ENCODE results near the gene USE1.

USE1 gene

DNA sequence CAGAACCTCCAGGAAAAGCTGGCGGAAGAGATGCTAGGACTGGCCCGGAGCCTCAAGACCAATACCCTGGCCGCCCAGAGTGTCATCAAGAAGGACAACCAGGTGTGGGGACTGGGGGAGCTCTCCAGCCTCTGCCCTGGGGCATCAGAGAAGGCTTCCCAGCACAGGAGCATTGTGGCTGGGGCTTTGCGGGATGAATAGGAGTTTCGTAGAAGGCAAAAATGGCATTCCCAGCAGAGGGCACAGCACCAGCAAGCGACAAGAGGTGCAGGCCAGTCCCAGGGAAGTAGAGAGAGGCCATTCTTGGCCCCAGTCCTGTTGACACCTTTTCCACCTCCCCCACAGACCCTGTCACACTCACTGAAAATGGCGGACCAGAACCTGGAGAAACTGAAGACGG lies 4.1 kb downstream of the USE1 start:
- no peak for DNase-seq
- Histone ChIP-seq H2AFZ (ENCODE audit: insufficient read depth, low read length, poor library complexity) (no peak overlapping the region), H3K79me2 (ENCODE audit: control insufficient read depth, insufficient read depth, low read length, poor library complexity) (peaks cover 6% of the 10 kb centered on the region), H4K8ac (ENCODE audit: low read depth, low read length) (no peak overlapping the region), H3K9ac (ENCODE audit: low read length) (no peak overlapping the region), H3K14ac (ENCODE audit: low read length) (no peak overlapping the region), H2AK5ac (ENCODE audit: low read length) (no peak overlapping the region), H3K27me3 (ENCODE audit: insufficient read depth, low read length) (no peaks in the 10 kb centered on the region), H2BK120ac (ENCODE audit: insufficient read depth, low read length, poor library complexity) (no peak overlapping the region), H4K12ac (ENCODE audit: low read depth, low read length) (no peak overlapping the region), H3K9me3 (ENCODE audit: insufficient read depth, low read depth, low read length) (peaks cover 5% of the 10 kb centered on the region), H3K4ac (ENCODE audit: low read depth, low read length) (no peak overlapping the region), H4K91ac (ENCODE audit: low read depth, low read length) (no peak overlapping the region), H3K79me1 (ENCODE audit: low read length) (peaks cover 15% of the 10 kb centered on the region), H3K36me3 (ENCODE audit: control insufficient read depth in 1 of 2, insufficient read depth in 2 of 2, low read length in 2 of 2) (peaks cover 21 to 23% of the 10 kb centered on the region in 2 experiments), H3K18ac (ENCODE audit: low read length) (no peak overlapping the region), H3K4me1 (ENCODE audit: control insufficient read depth in 1 of 2, insufficient read depth in 2 of 2, low read length in 2 of 2) (peaks cover 14 to 15% of the 10 kb centered on the region in 2 experiments), H3K23ac (ENCODE audit: low read length) (no peak overlapping the region), H2BK12ac (ENCODE audit: low read length) (no peak overlapping the region), H3K4me2 (ENCODE audit: low read length) (no peak overlapping the region), H2BK5ac (ENCODE audit: low read depth, low read length, poor library complexity) (no peak overlapping the region), H3K4me3 (ENCODE audit: low read depth, low read length) (no peak overlapping the region), H3K27ac (ENCODE audit: low read depth, low read length) (no peak overlapping the region)
- WGBS (ENCODE audit: extremely low coverage, insufficient coverage, insufficient read length) = no CpG with 5 or more reads among the region's 8 CpGs

DNA sequence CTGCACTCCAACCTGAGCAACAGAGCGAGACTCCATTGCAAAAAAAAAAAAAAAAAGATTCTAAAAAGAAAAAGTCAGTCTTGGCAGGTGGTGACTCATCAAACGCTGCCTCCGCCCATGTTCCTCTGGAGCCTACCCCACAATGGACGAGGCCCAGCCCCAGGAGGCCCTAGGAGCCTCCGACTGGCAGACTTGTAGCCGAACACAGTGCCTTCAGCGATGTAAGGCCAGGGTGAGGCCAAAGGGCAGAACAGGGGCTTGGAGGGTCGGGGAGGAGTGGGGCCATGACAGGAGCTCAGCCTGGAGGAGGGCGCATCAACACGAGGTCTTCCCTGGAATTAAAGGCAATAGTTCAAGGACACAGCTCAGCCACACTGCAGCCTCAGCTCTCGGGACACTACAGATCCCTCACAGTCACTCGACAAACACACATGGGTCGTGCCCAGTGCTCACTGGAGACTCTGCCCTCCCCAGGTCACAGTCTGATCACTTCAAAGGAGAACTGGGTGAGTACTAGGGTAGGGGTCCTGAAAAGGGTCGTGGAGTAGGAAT lies 5.1 kb downstream of the USE1 start:
- H4K91ac ChIP-seq (ENCODE audit: low read depth, low read length) = no peak overlapping the region
- H3K23ac ChIP-seq (ENCODE audit: low read length) = no peak overlapping the region
- peaks cover 7% of the 10 kb centered on the region for H3K79me1 ChIP-seq (ENCODE audit: low read length)
- no peak overlapping the region for H2AFZ ChIP-seq (ENCODE audit: insufficient read depth, low read length, poor library complexity)
- no peak overlapping the region for H2BK5ac ChIP-seq (ENCODE audit: low read depth, low read length, poor library complexity)
- peaks cover 8 to 9% of the 10 kb centered on the region in 2 experiments for H3K4me1 ChIP-seq (ENCODE audit: control insufficient read depth in 1 of 2, insufficient read depth in 2 of 2, low read length in 2 of 2)
- H2AK5ac ChIP-seq (ENCODE audit: low read length) = peak overlapping the region; percentile 32
- H3K4ac ChIP-seq (ENCODE audit: low read depth, low read length) = no peak overlapping the region
- H4K12ac ChIP-seq (ENCODE audit: low read depth, low read length) = no peak overlapping the region
- no peak overlapping the region for H3K4me2 ChIP-seq (ENCODE audit: low read length)
- no peak overlapping the region for H2BK120ac ChIP-seq (ENCODE audit: insufficient read depth, low read length, poor library complexity)
- no peak overlapping the region for H3K9ac ChIP-seq (ENCODE audit: low read length)
- peaks cover 2% of the 10 kb centered on the region for H3K9me3 ChIP-seq (ENCODE audit: insufficient read depth, low read depth, low read length)
- H4K8ac ChIP-seq (ENCODE audit: low read depth, low read length) = peak overlapping the region; percentile 33
- no peaks in the 10 kb centered on the region for H3K27me3 ChIP-seq (ENCODE audit: insufficient read depth, low read length)
- no CpG with 5 or more reads among the region's 14 CpGs for WGBS (ENCODE audit: extremely low coverage, insufficient coverage, insufficient read length)
- H3K27ac ChIP-seq (ENCODE audit: low read depth, low read length) = no peak overlapping the region
- peaks cover 21 to 23% of the 10 kb centered on the region in 2 experiments for H3K36me3 ChIP-seq (ENCODE audit: control insufficient read depth in 1 of 2, insufficient read depth in 2 of 2, low read length in 2 of 2)
- no peak overlapping the region for H3K18ac ChIP-seq (ENCODE audit: low read length)
- peak; percentile 48 to 66 for DNase-seq
- no peak overlapping the region for H2BK12ac ChIP-seq (ENCODE audit: low read length)
- peaks cover under 1% of the 10 kb centered on the region for H3K79me2 ChIP-seq (ENCODE audit: control insufficient read depth, insufficient read depth, low read length, poor library complexity)
- H3K4me3 ChIP-seq (ENCODE audit: low read depth, low read length) = no peak overlapping the region
- no peak overlapping the region for H3K14ac ChIP-seq (ENCODE audit: low read length)

DNA sequence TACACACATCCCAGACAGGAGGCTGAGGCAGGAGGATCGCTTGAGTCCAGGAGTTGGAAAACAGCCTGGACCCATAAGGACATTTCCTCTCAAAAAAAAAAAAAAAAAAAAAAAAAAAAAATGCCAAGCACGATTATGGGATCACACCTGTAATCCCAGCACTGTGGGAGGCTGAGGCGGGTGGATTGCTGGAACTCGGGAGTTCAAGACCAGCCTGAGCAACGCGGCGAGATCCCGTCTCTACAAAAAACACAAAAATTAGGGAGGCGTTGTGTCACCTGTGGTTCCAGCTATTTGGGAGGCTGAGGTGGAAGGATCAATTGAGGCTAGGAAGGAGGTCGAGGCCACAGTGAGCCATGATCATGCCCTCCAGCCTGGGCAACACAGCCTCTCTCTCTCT lies 9.9 kb downstream of the USE1 start:
- H3K36me3 ChIP-seq (ENCODE audit: control insufficient read depth in 1 of 2, insufficient read depth in 2 of 2, low read length in 2 of 2) = peaks cover 5 to 7% of the 10 kb centered on the region in 2 experiments
- no peak overlapping the region for H2BK12ac ChIP-seq (ENCODE audit: low read length)
- peaks cover 5% of the 10 kb centered on the region for H3K79me2 ChIP-seq (ENCODE audit: control insufficient read depth, insufficient read depth, low read length, poor library complexity)
- H3K79me1 ChIP-seq (ENCODE audit: low read length) = peaks cover 9% of the 10 kb centered on the region
- no peak overlapping the region for H2BK120ac ChIP-seq (ENCODE audit: insufficient read depth, low read length, poor library complexity)
- H3K4me1 ChIP-seq (ENCODE audit: control insufficient read depth in 1 of 2, insufficient read depth in 2 of 2, low read length in 2 of 2) = peaks cover 8 to 10% of the 10 kb centered on the region in 2 experiments
- no peak overlapping the region for H3K9ac ChIP-seq (ENCODE audit: low read length)
- no peak overlapping the region for H4K12ac ChIP-seq (ENCODE audit: low read depth, low read length)
- no peak overlapping the region for H4K8ac ChIP-seq (ENCODE audit: low read depth, low read length)
- no peaks in the 10 kb centered on the region for H3K27me3 ChIP-seq (ENCODE audit: insufficient read depth, low read length)
- H3K9me3 ChIP-seq (ENCODE audit: insufficient read depth, low read depth, low read length) = no peaks in the 10 kb centered on the region
- no peak overlapping the region for H2BK5ac ChIP-seq (ENCODE audit: low read depth, low read length, poor library complexity)
- H3K4me2 ChIP-seq (ENCODE audit: low read length) = no peak overlapping the region
- no peak overlapping the region for H3K14ac ChIP-seq (ENCODE audit: low read length)
- H3K23ac ChIP-seq (ENCODE audit: low read length) = no peak overlapping the region
- H3K18ac ChIP-seq (ENCODE audit: low read length) = no peak overlapping the region
- H3K4ac ChIP-seq (ENCODE audit: low read depth, low read length) = no peak overlapping the region
- H3K4me3 ChIP-seq (ENCODE audit: low read depth, low read length) = no peak overlapping the region
- peak overlapping the region; percentile 83 for H2AK5ac ChIP-seq (ENCODE audit: low read length)
- no peak overlapping the region for H3K27ac ChIP-seq (ENCODE audit: low read depth, low read length)
- DNase-seq = peak in 1 of 2 donors; percentile 31
- no CpG with 5 or more reads among the region's 10 CpGs for WGBS (ENCODE audit: extremely low coverage, insufficient coverage, insufficient read length)
- no peak overlapping the region for H2AFZ ChIP-seq (ENCODE audit: insufficient read depth, low read length, poor library complexity)
- H4K91ac ChIP-seq (ENCODE audit: low read depth, low read length) = no peak overlapping the region

DNA sequence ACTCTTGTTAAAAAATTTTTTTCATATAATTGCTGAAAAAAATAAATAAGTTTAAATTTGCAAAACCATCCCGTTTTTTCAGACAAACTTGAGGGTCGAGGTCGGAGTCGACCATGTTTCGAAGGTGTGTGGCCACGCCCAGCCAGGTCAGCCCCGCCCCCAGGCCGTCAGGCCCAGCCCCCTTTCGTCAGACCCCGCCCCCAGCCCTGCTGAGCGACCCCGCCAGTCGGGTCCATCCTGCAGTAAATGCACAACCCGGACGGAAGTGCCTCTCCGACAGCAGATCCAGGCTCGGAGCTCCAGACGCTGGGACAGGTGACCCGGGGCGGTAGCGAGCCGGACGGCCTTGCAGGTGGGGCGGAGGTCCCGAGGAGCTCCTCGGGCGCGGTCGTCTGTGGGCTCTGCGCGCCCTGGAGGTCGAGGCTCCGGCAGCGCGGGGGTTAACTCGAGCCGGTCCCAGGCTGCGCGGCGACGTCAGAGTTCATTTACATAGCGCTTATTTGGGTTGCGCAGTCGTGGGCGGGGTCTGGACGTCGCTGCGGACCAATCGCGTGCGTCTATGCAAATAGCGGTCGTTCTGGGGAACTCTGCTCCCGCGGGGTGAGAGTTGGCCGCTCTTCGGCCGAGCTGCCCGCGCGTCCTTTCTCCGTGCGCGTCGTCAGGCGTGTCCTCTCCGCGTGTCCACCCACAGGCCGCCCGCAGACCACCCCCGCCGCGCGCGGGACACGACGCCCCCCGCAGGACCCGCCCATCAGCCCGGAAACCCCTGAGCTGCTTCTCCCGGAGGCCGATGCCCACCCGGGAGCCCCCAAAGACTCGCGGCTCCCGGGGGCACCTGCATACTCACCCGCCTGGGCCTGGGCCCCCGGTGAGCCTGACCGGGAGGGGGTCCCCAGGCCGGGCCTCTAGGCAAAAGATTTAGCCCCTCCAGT lies 11.1 kb downstream of the USE1 start, which contains the start of gene OCEL1:
Gene OCEL1 (plus strand): TSS at position 225 of the 932 bp plus-strand sequence. CDS start 22 bp downstream, at position 247.
- H3K4ac ChIP-seq (ENCODE audit: low read depth, low read length) = peak within 1 kb of the TSS; percentile 82
- peaks cover 7% of the 10 kb centered on the region for H3K79me1 ChIP-seq (ENCODE audit: low read length)
- peak; percentile 99 to 100 for DNase-seq
- WGBS (ENCODE audit: extremely low coverage, insufficient coverage, insufficient read length) = no CpG with 5 or more reads among the region's 90 CpGs
- peak within 1 kb of the TSS; percentile 31 for H3K9ac ChIP-seq (ENCODE audit: low read length)
- H2AK5ac ChIP-seq (ENCODE audit: low read length) = peak within 1 kb of the TSS; percentile 96
- peak within 1 kb of the TSS; percentile 92 for H3K27ac ChIP-seq (ENCODE audit: low read depth, low read length)
- no peak within 1 kb of the TSS for H3K23ac ChIP-seq (ENCODE audit: low read length)
- peak within 1 kb of the TSS; percentile 13 for H2AFZ ChIP-seq (ENCODE audit: insufficient read depth, low read length, poor library complexity)
- H2BK5ac ChIP-seq (ENCODE audit: low read depth, low read length, poor library complexity) = peak within 1 kb of the TSS; percentile 67
- H2BK120ac ChIP-seq (ENCODE audit: insufficient read depth, low read length, poor library complexity) = peak within 1 kb of the TSS; percentile 48
- H3K9me3 ChIP-seq (ENCODE audit: insufficient read depth, low read depth, low read length) = no peaks in the 10 kb centered on the region
- peak within 1 kb of the TSS; percentile 88 for H3K4me2 ChIP-seq (ENCODE audit: low read length)
- H4K91ac ChIP-seq (ENCODE audit: low read depth, low read length) = peak within 1 kb of the TSS; percentile 57
- H3K18ac ChIP-seq (ENCODE audit: low read length) = peak within 1 kb of the TSS; percentile 76
- peak within 1 kb of the TSS; percentile 75 for H4K8ac ChIP-seq (ENCODE audit: low read depth, low read length)
- peak within 1 kb of the TSS; percentile 75 for H3K14ac ChIP-seq (ENCODE audit: low read length)
- H3K36me3 ChIP-seq (ENCODE audit: control insufficient read depth in 1 of 2, insufficient read depth in 2 of 2, low read length in 2 of 2) = peaks cover 15% of the 10 kb centered on the region in 2 experiments
- peak within 1 kb of the TSS; percentile 61 for H2BK12ac ChIP-seq (ENCODE audit: low read length)
- peaks cover 5% of the 10 kb centered on the region for H3K79me2 ChIP-seq (ENCODE audit: control insufficient read depth, insufficient read depth, low read length, poor library complexity)
- peak within 1 kb of the TSS; percentile 85 for H4K12ac ChIP-seq (ENCODE audit: low read depth, low read length)
- peak within 1 kb of the TSS; percentile 72 for H3K4me3 ChIP-seq (ENCODE audit: low read depth, low read length)
- H3K4me1 ChIP-seq (ENCODE audit: control insufficient read depth in 1 of 2, insufficient read depth in 2 of 2, low read length in 2 of 2) = peaks cover 6 to 9% of the 10 kb centered on the region in 2 experiments
- H3K27me3 ChIP-seq (ENCODE audit: insufficient read depth, low read length) = no peaks in the 10 kb centered on the region

All from trophoblast cell (in vitro differentiated cells and primary cell).